Subcutaneous adipose tissue (tissue), 4 donors: ENCODE results near the gene MAGED1. TPM values are rescaled to one million over a fixed set of nuclear protein-coding genes. Genes with fewer than 3 reads are reported as not detected.

ENCODE experiments used
- CTCF ChIP-seq: fragments of 450-650 bp; IDR thresholded peaks from one replicate; pipeline ENCODE4 v1.5.1; 2016; ENCODE audit warnings: low read depth, mild to moderate bottlenecking, control low read depth, antibody characterized with exemption, moderate library complexity
- small RNA-seq: library from RNA; depleted of rRNA; stranded (forward); fragments of <200 nt; gene quantifications from one replicate; pipeline ENCODE3, GENCODE V24; 2016
- total RNA-seq, 4 donors: library from RNA; depleted of rRNA; stranded (reverse); fragments of >200 nt; gene quantifications; one replicate each; pipeline ENCODE4 v1.1.0, GENCODE V29; 2016

Gene MAGED1
- total RNA-seq, 4 donors from 2014 or later, result 21.4 to 39.0 (median 23.7) TPM

GRCh38 chrX:51931566-51932150, 38.2 kb downstream of the MAGED1 start:
- no peak for TF ChIP-seq CTCF

Small RNA genes lying within 50 kb of the gene (small RNA-seq; reads per million reads assigned to genes)
- gene AL929410.2, result not detected
- not detected for gene RNU6-504P

Other genes starting within 250 kb of the MAGED1 start
- not detected for gene CENPVL2, start 210.8 kb upstream of the MAGED1 start, total RNA-seq
- not detected for gene CENPVL1, start 183.1 kb upstream of the MAGED1 start, total RNA-seq
- 1 to 10 TPM; 2.6 to 5.9 (median 5.1) TPM for gene GSPT2, start 150.2 kb upstream of the MAGED1 start, total RNA-seq
- 1 to 10 TPM in 1 of 4 donors, not detected in 3; 3.2 TPM for gene MAGED4B, start 175.6 kb downstream of the MAGED1 start, total RNA-seq